ENCODE results near the gene FAM120B.

FAM120B gene

DNA sequence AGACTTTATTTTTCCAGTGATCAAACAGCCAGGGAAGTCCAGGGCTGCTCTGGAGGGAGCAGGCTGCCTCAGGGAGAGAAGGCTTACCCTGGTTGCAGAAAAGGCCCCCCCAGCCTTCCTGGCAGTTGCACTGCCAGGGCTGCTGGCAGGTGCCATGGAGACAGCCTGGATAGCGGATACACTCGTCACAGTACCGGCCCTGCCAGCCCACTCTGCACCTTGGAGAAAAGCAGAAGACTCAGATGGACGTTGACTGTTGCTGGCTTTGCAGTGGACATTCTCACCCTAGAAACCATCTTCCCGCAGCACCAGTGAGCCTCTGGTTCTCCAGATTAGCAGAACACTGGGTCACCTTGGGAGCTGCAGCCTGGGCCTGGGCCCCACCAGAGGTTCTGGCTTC lies 21.1 kb upstream of the FAM120B start:
- no peak for ATAC-seq
- TF ChIP-seq ZFP3 (CRISPR knock-in tag; IDR thresholded peaks at IDR 0.05) (no peak), GLIS3 (CRISPR knock-in tag; IDR thresholded peaks at IDR 0.05) (no peak)

DNA sequence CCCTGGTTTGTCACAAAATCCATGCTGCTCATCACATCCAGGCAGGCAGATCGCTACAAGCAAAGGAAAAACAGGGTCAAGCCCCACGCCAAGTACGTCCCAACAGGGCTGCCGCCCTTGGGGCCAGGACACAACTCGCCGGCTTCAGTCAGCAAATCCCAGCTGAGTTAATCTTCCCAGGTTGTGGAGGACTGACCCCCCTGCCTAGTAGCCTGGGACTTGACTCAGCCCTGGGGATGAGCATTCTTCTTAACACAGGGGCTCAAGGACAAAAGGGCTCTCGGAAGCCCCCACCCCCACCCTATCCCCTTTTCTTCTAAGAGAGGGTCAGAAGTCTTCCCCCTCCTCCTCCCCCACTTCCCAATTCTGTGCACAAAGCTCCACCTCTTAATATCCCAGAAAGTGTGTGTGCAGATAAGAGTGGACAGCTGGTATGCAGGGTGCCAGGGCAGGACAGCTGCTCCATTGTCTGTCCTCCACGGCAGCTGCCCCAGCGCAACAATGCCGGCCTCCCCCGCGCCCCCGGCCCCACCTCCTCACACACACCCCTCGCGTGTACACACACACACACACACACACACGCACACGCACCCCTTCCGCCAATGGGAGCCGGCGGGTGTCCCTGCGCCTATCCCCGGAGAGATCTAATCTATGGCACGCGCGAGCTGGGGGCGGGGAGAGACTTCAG lies 20.2 kb upstream of the FAM120B start:
- peak; percentile 7; the same call in 1 of the 3 replicates for ATAC-seq
- TF ChIP-seq, protein P1, sequence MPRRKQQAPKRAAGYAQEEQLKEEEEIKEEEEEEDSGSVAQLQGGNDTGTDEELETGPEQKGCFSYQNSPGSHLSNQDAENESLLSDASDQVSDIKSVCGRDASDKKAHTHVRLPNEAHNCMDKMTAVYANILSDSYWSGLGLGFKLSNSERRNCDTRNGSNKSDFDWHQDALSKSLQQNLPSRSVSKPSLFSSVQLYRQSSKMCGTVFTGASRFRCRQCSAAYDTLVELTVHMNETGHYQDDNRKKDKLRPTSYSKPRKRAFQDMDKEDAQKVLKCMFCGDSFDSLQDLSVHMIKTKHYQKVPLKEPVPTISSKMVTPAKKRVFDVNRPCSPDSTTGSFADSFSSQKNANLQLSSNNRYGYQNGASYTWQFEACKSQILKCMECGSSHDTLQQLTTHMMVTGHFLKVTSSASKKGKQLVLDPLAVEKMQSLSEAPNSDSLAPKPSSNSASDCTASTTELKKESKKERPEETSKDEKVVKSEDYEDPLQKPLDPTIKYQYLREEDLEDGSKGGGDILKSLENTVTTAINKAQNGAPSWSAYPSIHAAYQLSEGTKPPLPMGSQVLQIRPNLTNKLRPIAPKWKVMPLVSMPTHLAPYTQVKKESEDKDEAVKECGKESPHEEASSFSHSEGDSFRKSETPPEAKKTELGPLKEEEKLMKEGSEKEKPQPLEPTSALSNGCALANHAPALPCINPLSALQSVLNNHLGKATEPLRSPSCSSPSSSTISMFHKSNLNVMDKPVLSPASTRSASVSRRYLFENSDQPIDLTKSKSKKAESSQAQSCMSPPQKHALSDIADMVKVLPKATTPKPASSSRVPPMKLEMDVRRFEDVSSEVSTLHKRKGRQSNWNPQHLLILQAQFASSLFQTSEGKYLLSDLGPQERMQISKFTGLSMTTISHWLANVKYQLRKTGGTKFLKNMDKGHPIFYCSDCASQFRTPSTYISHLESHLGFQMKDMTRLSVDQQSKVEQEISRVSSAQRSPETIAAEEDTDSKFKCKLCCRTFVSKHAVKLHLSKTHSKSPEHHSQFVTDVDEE (CRISPR knock-in tag; IDR thresholded peaks at IDR 0.05) = no peak
- TF ChIP-seq, protein P2, sequence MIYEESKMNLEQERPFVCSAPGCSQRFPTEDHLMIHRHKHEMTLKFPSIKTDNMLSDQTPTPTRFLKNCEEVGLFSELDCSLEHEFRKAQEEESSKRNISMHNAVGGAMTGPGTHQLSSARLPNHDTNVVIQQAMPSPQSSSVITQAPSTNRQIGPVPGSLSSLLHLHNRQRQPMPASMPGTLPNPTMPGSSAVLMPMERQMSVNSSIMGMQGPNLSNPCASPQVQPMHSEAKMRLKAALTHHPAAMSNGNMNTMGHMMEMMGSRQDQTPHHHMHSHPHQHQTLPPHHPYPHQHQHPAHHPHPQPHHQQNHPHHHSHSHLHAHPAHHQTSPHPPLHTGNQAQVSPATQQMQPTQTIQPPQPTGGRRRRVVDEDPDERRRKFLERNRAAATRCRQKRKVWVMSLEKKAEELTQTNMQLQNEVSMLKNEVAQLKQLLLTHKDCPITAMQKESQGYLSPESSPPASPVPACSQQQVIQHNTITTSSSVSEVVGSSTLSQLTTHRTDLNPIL (CRISPR knock-in tag; IDR thresholded peaks at IDR 0.05; ENCODE audit: low read depth) = no peak
- TF ChIP-seq ISL1 (CRISPR knock-in tag; IDR thresholded peaks at IDR 0.05) (no peak), ZFP3 (CRISPR knock-in tag; IDR thresholded peaks at IDR 0.05) (no peak)

DNA sequence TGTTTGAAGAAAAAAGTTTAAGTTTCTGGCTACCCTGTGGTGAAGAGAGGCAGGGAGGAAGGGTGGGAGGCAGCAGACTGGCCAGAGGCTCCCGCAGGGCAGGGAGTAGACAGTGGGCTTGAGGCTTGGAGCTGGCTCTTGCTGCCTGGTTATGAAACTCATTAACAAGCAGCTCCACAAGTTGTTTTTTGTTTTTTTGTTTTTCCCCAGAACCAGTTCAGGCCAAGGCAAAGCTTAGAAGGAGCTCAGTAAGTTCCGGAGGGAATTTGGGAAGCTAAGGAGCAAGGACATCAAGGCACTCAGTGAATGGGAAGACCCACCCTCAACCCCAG lies 19.7 kb upstream of the FAM120B start:
- TF ChIP-seq GLIS3 (CRISPR knock-in tag; IDR thresholded peaks at IDR 0.05) (no peak), ZFP3 (CRISPR knock-in tag; IDR thresholded peaks at IDR 0.05) (no peak), CSDC2 (CRISPR knock-in tag; IDR thresholded peaks at IDR 0.05) (no peak), ESRRG (CRISPR knock-in tag; IDR thresholded peaks at IDR 0.05) (no peak), BACH2 (CRISPR knock-in tag; IDR thresholded peaks at IDR 0.05; ENCODE audit: borderline replicate concordance) (no peak), ZNF70 (CRISPR knock-in tag; IDR thresholded peaks at IDR 0.05) (no peak), TCF4 (CRISPR knock-in tag; IDR thresholded peaks at IDR 0.05; ENCODE audit: borderline replicate concordance) (no peak), ZNF565 (CRISPR knock-in tag; conservative IDR thresholded peaks at IDR 0.05; ENCODE audit: low read depth) (no peak), PPARA (CRISPR knock-in tag; IDR thresholded peaks at IDR 0.05; ENCODE audit: borderline replicate concordance) (no peak), OSR1 (CRISPR knock-in tag; IDR thresholded peaks at IDR 0.05) (no peak), ZC3H10 (CRISPR knock-in tag; IDR thresholded peaks at IDR 0.05) (no peak)
- TF ChIP-seq, protein P3, sequence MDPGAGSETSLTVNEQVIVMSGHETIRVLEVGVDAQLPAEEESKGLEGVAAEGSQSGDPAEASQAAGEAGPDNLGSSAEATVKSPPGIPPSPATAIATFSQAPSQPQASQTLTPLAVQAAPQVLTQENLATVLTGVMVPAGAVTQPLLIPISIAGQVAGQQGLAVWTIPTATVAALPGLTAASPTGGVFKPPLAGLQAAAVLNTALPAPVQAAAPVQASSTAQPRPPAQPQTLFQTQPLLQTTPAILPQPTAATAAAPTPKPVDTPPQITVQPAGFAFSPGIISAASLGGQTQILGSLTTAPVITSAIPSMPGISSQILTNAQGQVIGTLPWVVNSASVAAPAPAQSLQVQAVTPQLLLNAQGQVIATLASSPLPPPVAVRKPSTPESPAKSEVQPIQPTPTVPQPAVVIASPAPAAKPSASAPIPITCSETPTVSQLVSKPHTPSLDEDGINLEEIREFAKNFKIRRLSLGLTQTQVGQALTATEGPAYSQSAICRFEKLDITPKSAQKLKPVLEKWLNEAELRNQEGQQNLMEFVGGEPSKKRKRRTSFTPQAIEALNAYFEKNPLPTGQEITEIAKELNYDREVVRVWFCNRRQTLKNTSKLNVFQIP (CRISPR knock-in tag; IDR thresholded peaks at IDR 0.05; ENCODE audit: borderline replicate concordance, low read depth) = no peak
- TF ChIP-seq, protein P1 (CRISPR knock-in tag; IDR thresholded peaks at IDR 0.05) = no peak
- TF ChIP-seq, protein P4, sequence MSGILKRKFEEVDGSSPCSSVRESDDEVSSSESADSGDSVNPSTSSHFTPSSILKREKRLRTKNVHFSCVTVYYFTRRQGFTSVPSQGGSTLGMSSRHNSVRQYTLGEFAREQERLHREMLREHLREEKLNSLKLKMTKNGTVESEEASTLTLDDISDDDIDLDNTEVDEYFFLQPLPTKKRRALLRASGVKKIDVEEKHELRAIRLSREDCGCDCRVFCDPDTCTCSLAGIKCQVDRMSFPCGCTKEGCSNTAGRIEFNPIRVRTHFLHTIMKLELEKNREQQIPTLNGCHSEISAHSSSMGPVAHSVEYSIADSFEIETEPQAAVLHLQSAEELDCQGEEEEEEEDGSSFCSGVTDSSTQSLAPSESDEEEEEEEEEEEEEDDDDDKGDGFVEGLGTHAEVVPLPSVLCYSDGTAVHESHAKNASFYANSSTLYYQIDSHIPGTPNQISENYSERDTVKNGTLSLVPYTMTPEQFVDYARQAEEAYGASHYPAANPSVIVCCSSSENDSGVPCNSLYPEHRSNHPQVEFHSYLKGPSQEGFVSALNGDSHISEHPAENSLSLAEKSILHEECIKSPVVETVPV (CRISPR knock-in tag; IDR thresholded peaks at IDR 0.05) = no peak
- TF ChIP-seq, protein P5, sequence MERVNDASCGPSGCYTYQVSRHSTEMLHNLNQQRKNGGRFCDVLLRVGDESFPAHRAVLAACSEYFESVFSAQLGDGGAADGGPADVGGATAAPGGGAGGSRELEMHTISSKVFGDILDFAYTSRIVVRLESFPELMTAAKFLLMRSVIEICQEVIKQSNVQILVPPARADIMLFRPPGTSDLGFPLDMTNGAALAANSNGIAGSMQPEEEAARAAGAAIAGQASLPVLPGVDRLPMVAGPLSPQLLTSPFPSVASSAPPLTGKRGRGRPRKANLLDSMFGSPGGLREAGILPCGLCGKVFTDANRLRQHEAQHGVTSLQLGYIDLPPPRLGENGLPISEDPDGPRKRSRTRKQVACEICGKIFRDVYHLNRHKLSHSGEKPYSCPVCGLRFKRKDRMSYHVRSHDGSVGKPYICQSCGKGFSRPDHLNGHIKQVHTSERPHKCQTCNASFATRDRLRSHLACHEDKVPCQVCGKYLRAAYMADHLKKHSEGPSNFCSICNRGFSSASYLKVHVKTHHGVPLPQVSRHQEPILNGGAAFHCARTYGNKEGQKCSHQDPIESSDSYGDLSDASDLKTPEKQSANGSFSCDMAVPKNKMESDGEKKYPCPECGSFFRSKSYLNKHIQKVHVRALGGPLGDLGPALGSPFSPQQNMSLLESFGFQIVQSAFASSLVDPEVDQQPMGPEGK (CRISPR knock-in tag; IDR thresholded peaks at IDR 0.05; ENCODE audit: borderline replicate concordance) = no peak
- no peak for ATAC-seq
